ENCODE data around the gene ERBB4. TPM values are rescaled to one million over a fixed set of nuclear protein-coding genes. Genes with fewer than 3 reads are reported as not detected.

Gene ERBB4
- total RNA-seq, 1 donor from 2014 or later: 1.2 TPM

DNA sequence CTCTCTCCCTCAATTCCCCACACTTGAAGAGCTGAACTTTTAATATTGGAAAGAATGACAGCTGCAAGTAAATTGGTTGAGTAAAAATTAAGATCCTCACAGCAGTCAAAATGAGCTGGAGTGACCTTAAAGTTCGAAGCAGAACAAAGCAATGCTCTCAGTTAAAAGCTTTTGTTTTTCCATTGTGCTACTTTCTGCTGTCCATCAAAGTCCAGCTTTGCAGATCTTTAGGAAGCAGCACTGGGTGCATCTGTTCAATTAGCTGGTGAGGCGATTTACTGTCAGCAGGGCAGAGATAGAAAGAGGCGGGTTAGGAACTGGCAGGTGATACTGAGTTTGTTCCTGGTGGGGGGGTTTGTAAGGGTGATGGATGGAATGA, 1147.4 kb downstream of the ERBB4 start:
- DNase-seq (ENCODE audit: low read depth) (no peak), FAIRE-seq (no peak)
- H3K4me3 ChIP-seq (ENCODE audit: insufficient read depth, low read depth, low read length): no peak overlapping the region
- Mint-ChIP-seq H3K4me1 (ENCODE audit: low read depth, unreplicated experiment) (no peaks in the 10 kb centered on the region), H3K9me3 (ENCODE audit: unreplicated experiment) (no peaks in the 10 kb centered on the region), H3K27me3 (ENCODE audit: low read depth, unreplicated experiment) (no peaks in the 10 kb centered on the region), H3K36me3 (ENCODE audit: low read depth, unreplicated experiment) (no peaks in the 10 kb centered on the region), H3K4me3 (ENCODE audit: unreplicated experiment) (no peak overlapping the region), H3K27ac (ENCODE audit: unreplicated experiment) (no peak overlapping the region)
- no peak overlapping the region for H3K27ac ChIP-seq (ENCODE audit: low read depth, low read length)
- no peaks in the 10 kb centered on the region for H3K79me2 ChIP-seq (ENCODE audit: insufficient read depth, low read length)
- H3K27me3 ChIP-seq (ENCODE audit: insufficient read depth, low read length): no peaks in the 10 kb centered on the region
- H3K36me3 ChIP-seq (ENCODE audit: insufficient read depth, low read length): no peaks in the 10 kb centered on the region
- H3K9ac ChIP-seq (ENCODE audit: low read length): no peak overlapping the region
- TF ChIP-seq EZH2 (IDR thresholded peaks at IDR 0.05; ENCODE audit: insufficient read depth, low read length): no peak
- TF ChIP-seq, protein P1, sequence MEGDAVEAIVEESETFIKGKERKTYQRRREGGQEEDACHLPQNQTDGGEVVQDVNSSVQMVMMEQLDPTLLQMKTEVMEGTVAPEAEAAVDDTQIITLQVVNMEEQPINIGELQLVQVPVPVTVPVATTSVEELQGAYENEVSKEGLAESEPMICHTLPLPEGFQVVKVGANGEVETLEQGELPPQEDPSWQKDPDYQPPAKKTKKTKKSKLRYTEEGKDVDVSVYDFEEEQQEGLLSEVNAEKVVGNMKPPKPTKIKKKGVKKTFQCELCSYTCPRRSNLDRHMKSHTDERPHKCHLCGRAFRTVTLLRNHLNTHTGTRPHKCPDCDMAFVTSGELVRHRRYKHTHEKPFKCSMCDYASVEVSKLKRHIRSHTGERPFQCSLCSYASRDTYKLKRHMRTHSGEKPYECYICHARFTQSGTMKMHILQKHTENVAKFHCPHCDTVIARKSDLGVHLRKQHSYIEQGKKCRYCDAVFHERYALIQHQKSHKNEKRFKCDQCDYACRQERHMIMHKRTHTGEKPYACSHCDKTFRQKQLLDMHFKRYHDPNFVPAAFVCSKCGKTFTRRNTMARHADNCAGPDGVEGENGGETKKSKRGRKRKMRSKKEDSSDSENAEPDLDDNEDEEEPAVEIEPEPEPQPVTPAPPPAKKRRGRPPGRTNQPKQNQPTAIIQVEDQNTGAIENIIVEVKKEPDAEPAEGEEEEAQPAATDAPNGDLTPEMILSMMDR (IDR thresholded peaks at IDR 0.05; ENCODE audit: insufficient read depth, low read depth, low read length): no peak
- no peaks in the 10 kb centered on the region for H3K4me1 ChIP-seq (ENCODE audit: insufficient read depth, low read length)
- no peaks in the 10 kb centered on the region for H4K20me1 ChIP-seq (ENCODE audit: insufficient read depth, low read length)
- no peak overlapping the region for H3K4me2 ChIP-seq (ENCODE audit: low read length)
- no peak overlapping the region for H2AFZ ChIP-seq (ENCODE audit: low read depth, low read length)
- H3K9me3 ChIP-seq (ENCODE audit: insufficient read depth, low read depth, low read length): no peaks in the 10 kb centered on the region

DNA sequence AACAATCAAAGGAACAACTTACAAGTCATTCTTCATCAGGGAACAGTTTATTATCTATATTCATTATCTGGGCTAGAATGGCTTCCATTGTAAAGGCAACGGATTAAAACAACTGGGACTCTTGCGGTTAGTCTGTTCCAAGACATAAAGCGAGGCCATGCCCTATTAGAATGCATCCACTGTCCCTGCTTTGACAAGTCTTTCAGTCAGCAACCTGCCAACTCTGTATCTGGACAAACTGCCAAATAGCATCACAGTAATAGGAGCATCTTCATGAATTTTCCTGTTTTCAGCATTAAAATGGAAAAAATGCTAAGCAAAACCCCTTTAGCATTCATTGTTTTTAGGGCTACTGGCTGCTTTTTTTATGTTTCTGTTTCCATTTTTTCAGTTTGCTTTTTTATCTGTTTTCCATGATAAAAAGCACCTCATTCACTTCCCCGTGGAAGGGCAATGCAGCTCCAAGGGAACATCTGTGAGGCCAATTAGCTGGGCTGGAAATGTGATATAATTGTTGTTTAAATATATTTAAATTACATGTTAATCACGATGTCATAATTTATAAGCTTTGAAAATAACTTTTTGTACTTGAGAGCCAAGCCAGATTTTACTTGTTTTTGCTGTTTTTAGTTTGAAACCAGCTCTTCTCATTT, 1147.9 kb downstream of the ERBB4 start:
- DNase-seq (ENCODE audit: low read depth) (no peak), FAIRE-seq (no peak)
- Histone ChIP-seq H3K4me3 (ENCODE audit: insufficient read depth, low read depth, low read length) (no peak overlapping the region), H3K4me2 (ENCODE audit: low read length) (no peak overlapping the region), H3K9me3 (ENCODE audit: insufficient read depth, low read depth, low read length) (no peaks in the 10 kb centered on the region), H3K27me3 (ENCODE audit: insufficient read depth, low read length) (no peaks in the 10 kb centered on the region), H3K79me2 (ENCODE audit: insufficient read depth, low read length) (no peaks in the 10 kb centered on the region), H3K27ac (ENCODE audit: low read depth, low read length) (no peak overlapping the region), H4K20me1 (ENCODE audit: insufficient read depth, low read length) (no peaks in the 10 kb centered on the region), H2AFZ (ENCODE audit: low read depth, low read length) (no peak overlapping the region), H3K9ac (ENCODE audit: low read length) (no peak overlapping the region), H3K36me3 (ENCODE audit: insufficient read depth, low read length) (no peaks in the 10 kb centered on the region), H3K4me1 (ENCODE audit: insufficient read depth, low read length) (no peaks in the 10 kb centered on the region)
- H3K27ac Mint-ChIP-seq (ENCODE audit: unreplicated experiment): no peak overlapping the region
- H3K4me3 Mint-ChIP-seq (ENCODE audit: unreplicated experiment): no peak overlapping the region
- no peaks in the 10 kb centered on the region for H3K4me1 Mint-ChIP-seq (ENCODE audit: low read depth, unreplicated experiment)
- no peaks in the 10 kb centered on the region for H3K27me3 Mint-ChIP-seq (ENCODE audit: low read depth, unreplicated experiment)
- no peaks in the 10 kb centered on the region for H3K9me3 Mint-ChIP-seq (ENCODE audit: unreplicated experiment)
- TF ChIP-seq EZH2 (IDR thresholded peaks at IDR 0.05; ENCODE audit: insufficient read depth, low read length): no peak
- TF ChIP-seq, protein P1 (IDR thresholded peaks at IDR 0.05; ENCODE audit: insufficient read depth, low read depth, low read length): no peak
- H3K36me3 Mint-ChIP-seq (ENCODE audit: low read depth, unreplicated experiment): no peaks in the 10 kb centered on the region

DNA sequence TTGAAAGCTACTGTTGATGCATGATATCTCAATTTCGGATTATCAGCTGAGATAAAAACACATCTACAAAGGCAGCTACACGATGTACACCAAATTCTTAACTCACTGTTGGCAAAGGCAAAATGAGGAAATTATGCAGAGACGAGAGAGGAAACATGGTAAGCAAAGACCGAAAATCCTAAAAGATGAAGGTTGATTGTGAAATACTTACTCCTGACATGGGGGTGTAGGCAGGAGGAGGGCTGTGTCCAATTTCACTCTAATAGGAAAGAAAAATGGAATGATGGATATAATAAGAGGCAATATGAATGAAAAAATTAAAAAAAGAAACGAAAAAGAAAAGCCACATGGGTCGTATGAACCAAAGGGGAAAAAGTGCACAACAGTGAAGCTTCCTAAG, 1150.9 kb downstream of the ERBB4 start:
- DNase-seq (ENCODE audit: low read depth) (no peak), FAIRE-seq (no peak)
- Histone ChIP-seq H3K79me2 (ENCODE audit: insufficient read depth, low read length) (no peaks in the 10 kb centered on the region), H3K4me2 (ENCODE audit: low read length) (no peak overlapping the region), H3K36me3 (ENCODE audit: insufficient read depth, low read length) (no peaks in the 10 kb centered on the region), H2AFZ (ENCODE audit: low read depth, low read length) (no peak overlapping the region), H3K4me3 (ENCODE audit: insufficient read depth, low read depth, low read length) (no peak overlapping the region), H3K27ac (ENCODE audit: low read depth, low read length) (no peak overlapping the region), H3K4me1 (ENCODE audit: insufficient read depth, low read length) (no peaks in the 10 kb centered on the region), H4K20me1 (ENCODE audit: insufficient read depth, low read length) (no peaks in the 10 kb centered on the region), H3K27me3 (ENCODE audit: insufficient read depth, low read length) (no peaks in the 10 kb centered on the region), H3K9ac (ENCODE audit: low read length) (no peak overlapping the region), H3K9me3 (ENCODE audit: insufficient read depth, low read depth, low read length) (no peaks in the 10 kb centered on the region)
- H3K4me3 Mint-ChIP-seq (ENCODE audit: unreplicated experiment): no peak overlapping the region
- H3K27ac Mint-ChIP-seq (ENCODE audit: unreplicated experiment): no peak overlapping the region
- no peaks in the 10 kb centered on the region for H3K27me3 Mint-ChIP-seq (ENCODE audit: low read depth, unreplicated experiment)
- no peaks in the 10 kb centered on the region for H3K36me3 Mint-ChIP-seq (ENCODE audit: low read depth, unreplicated experiment)
- H3K4me1 Mint-ChIP-seq (ENCODE audit: low read depth, unreplicated experiment): no peaks in the 10 kb centered on the region
- H3K9me3 Mint-ChIP-seq (ENCODE audit: unreplicated experiment): no peaks in the 10 kb centered on the region
- no peak for TF ChIP-seq EZH2 (IDR thresholded peaks at IDR 0.05; ENCODE audit: insufficient read depth, low read length)
- TF ChIP-seq, protein P1 (IDR thresholded peaks at IDR 0.05; ENCODE audit: insufficient read depth, low read depth, low read length): no peak

Data from astrocyte (in vitro differentiated cells and primary cell).